GM12878 (cell line): ENCODE results near the gene ITGA11. TPM values are rescaled to one million over a fixed set of nuclear protein-coding genes. Genes with fewer than 3 reads are reported as not detected.

Experiments used
- ATAC-seq: fragments of 200-7000 bp; cut with Tn5 transposase; 3 replicates; pipeline ENCODE4 v1.9.1; 2020; ENCODE audit warnings: mild to moderate bottlenecking, moderate library complexity
- BruUV-seq: library from RNA; stranded (reverse); fragments of 400-500 nt; replicated peaks from 2 replicates; lab custom pipeline; 2021; lab: Mats Ljungman, UMichigan
- CTCF ChIA-PET: fragments of 300-600 bp; sonication (Branson Sonifier 250); formaldehyde crosslinking; extraction: SDS; loops from one replicate; lab custom pipeline; 2021; ENCODE audit warnings: inconsistent platforms; lab: Yijun Ruan, JAX
- POLR2A ChIA-PET: fragments of 350-600 bp; formaldehyde crosslinking; extraction: SDS; loops from one replicate; lab custom pipeline; 2021; ENCODE audit warnings: inconsistent platforms; lab: Charles Lee
- RAD21 ChIA-PET: fragments of 300-600 bp; sonication (Branson Sonifier 250); formaldehyde crosslinking; loops from one replicate; lab custom pipeline; 2023; ENCODE audit warnings: antibody characterized with exemption; ENCODE audit not compliant: unreplicated experiment; lab: Charles Lee
- SMC1A ChIA-PET: fragments of 300-600 bp; sonication (Branson Sonifier 250); formaldehyde crosslinking; loops from one replicate; lab custom pipeline; 2023; ENCODE audit not compliant: unreplicated experiment, uncharacterized antibody; lab: Charles Lee
- DNase-seq: peaks from one replicate; pipeline ENCODE4 v3.0.0-alpha.2; 2011; ENCODE audit warnings: low read depth, low spot score
- FAIRE-seq: peaks from 3 replicates; lab custom pipeline; 2011; peaks lifted over from hg19 to GRCh38; lab: Jason Lieb, UNC
- H2AFZ ChIP-seq: 2 replicates; pipeline ENCODE4 v1.6.0; 2011; ENCODE audit warnings: low read depth, low read length, control low read depth; ENCODE audit not compliant: control insufficient read depth
- H3K27ac ChIP-seq: 2 replicates; pipeline ENCODE4 v1.5.1; 2011; ENCODE audit warnings: control low read depth; ENCODE audit not compliant: control insufficient read depth, insufficient read depth
- H3K27me3 ChIP-seq, 2 experiments: replicated peaks in 1 of 2; 2 replicates each; pipeline versions ENCODE4 v1.6.0 to v1.6.1; 2011; ENCODE audit warnings: low read length in 1 of 2; ENCODE audit not compliant: control insufficient read depth in 2 of 2, insufficient read depth in 2 of 2
- H3K36me3 ChIP-seq, 2 experiments: 2 replicates each; pipeline ENCODE4 v1.5.1; 2011; ENCODE audit warnings: low read length in 1 of 2; ENCODE audit not compliant: control insufficient read depth in 2 of 2, insufficient read depth in 2 of 2
- H3K4me1 ChIP-seq: 2 replicates; pipeline ENCODE4 v1.6.1; 2011; ENCODE audit warnings: mild to moderate bottlenecking, low read length, moderate library complexity, mixed read lengths; ENCODE audit not compliant: control insufficient read depth, insufficient read depth
- H3K4me2 ChIP-seq: 2 replicates; pipeline ENCODE4 v1.6.0; 2011; ENCODE audit warnings: control low read depth; ENCODE audit not compliant: control insufficient read depth, insufficient read depth
- H3K4me3 ChIP-seq: fragments of 200-600 bp; sonication (generic); 2 replicates; pipeline ENCODE4 v1.5.1; 2016
- H3K79me2 ChIP-seq: 2 replicates; pipeline ENCODE4 v1.6.0; 2011; ENCODE audit warnings: low read length; ENCODE audit not compliant: control insufficient read depth, insufficient read depth
- H3K9ac ChIP-seq: 2 replicates; pipeline ENCODE4 v1.8.0; 2011; ENCODE audit warnings: low read length, control low read depth, mixed read lengths; ENCODE audit not compliant: control insufficient read depth, insufficient read depth
- H3K9me3 ChIP-seq: replicated peaks from 3 replicates; pipeline ENCODE4 v1.5.1; 2011; ENCODE audit warnings: mild to moderate bottlenecking, low read length; ENCODE audit not compliant: control insufficient read depth, insufficient read depth
- H4K20me1 ChIP-seq: 2 replicates; pipeline ENCODE4 v1.6.0; 2011; ENCODE audit not compliant: control insufficient read depth, insufficient read depth
- GATAD2B ChIP-seq: fragments of 450-650 bp; conservative IDR thresholded peaks from 2 replicates; pipeline ENCODE4 v1.6.1; 2017; ENCODE audit warnings: low read depth, mild to moderate bottlenecking, moderate library complexity
- MXI1 ChIP-seq: fragments of 150-350 bp; IDR thresholded peaks from 2 replicates; pipeline ENCODE4 v1.6.1; 2011; ENCODE audit warnings: low read depth, mild to moderate bottlenecking, inconsistent platforms, low read length, improper control_type of control experiment
- ZBTB33 ChIP-seq: fragments of 450-650 bp; IDR thresholded peaks from 2 replicates; pipeline ENCODE4 v1.6.1; 2017; ENCODE audit warnings: mild to moderate bottlenecking
- WGBS: methylation state at CpG from one replicate; pipeline ENCODE4 v1.1.6; 2016; ENCODE audit warnings: low lambda C conversion rate; ENCODE audit not compliant: insufficient replicate concordance, insufficient coverage; ENCODE audit errors: missing lambda C conversion rate; 5-methylcytosine and 5-hydroxymethylcytosine counted together
- in situ Hi-C: fragments of 300-500 bp; cut with MboI; formaldehyde crosslinking; loops from 9 replicates; pipeline ENCODE4 v1.14.3; 2018; ENCODE audit warnings: mixed read lengths
- intact Hi-C: fragments of 100-400 bp; cut with micrococcal nuclease; formaldehyde crosslinking; loops from one replicate; pipeline ENCODE4 v1.14.2; 2022; ENCODE audit not compliant: unreplicated experiment
- polyA plus RNA-seq, 11 experiments: library from polyadenylated mRNA; depleted of rRNA in 4 of 11; unstranded in 6 of 11; stranded (reverse) in 5 of 11; fragments of >200 nt; fragmentation: Nextera tagmentation in 4 of 11; fragmentation: Illumina TruSeq in 1 of 11; extraction: Ambion mirVana in 4 of 11; extraction: Trizol in 1 of 11; gene quantifications; 1 replicate in 1 of 11; 2 replicates in 10 of 11; pipeline versions ENCODE4 v1.2.1 to v1.2.3, GENCODE V29; 2011 to 2016; ENCODE audit warnings: inconsistent platforms in 2 of 11, missing spikeins in 2 of 11, low read depth in 1 of 11
- total RNA-seq, 4 experiments: library from RNA; depleted of rRNA in 3 of 4; stranded (reverse); fragments of >200 nt in 3 of 4; fragmentation: Illumina TruSeq in 1 of 4; extraction: Trizol in 1 of 4; gene quantifications; 2 replicates each; pipeline versions ENCODE4 v1.2.1 to v1.2.3, GENCODE V29; 2013 to 2021

Gene ITGA11
- total and polyA plus RNA-seq, 10 of the 15 experiments (the other 5 are each of a cell fraction or from before 2014, with no cell fraction given), result under 0.01 to 0.36 (median 0.13) TPM; not detected in 1

- Histone ChIP-seq H3K4me3 (no peak overlapping the region), H2AFZ (no peak overlapping the region), H3K36me3 (no peaks in the 10 kb centered on the region), H3K79me2 (no peaks in the 10 kb centered on the region), H3K27ac (no peak overlapping the region), H3K27me3 (no peaks in the 10 kb centered on the region; a peak in 2 of 4 replicates), H4K20me1 (no peaks in the 10 kb centered on the region), H3K9ac (no peak overlapping the region), H3K9me3 (no peaks in the 10 kb centered on the region), H3K4me2 (no peak overlapping the region), H3K4me1 (no peaks in the 10 kb centered on the region)
- ChIA-PET CTCF (interaction anchor here (1.7 kb wide), 1 partner anchor 12 kb away, joined by 11 read pairs; no protein-coding TSS in a partner anchor), SMC1A (interaction anchor here (1.1 to 1.4 kb wide), 2 partner anchors 18 to 42 kb away, joined by 4 read pairs; no protein-coding TSS in a partner anchor), POLR2A (no interaction called here), RAD21 (interaction anchor here (1.3 kb wide), 1 partner anchor 12 kb away, joined by 3 read pairs; no protein-coding TSS in a partner anchor)
- ATAC-seq (no peak), FAIRE-seq (no peak), DNase-seq (no peak)
- TF ChIP-seq MXI1 (no peak), ZBTB33 (no peak), GATAD2B (no peak)
- intact Hi-C loops, result no loop called here
- in situ Hi-C loops, result no loop called here
- WGBS, result 54% methylated on average over 2 of the region's 2 CpGs
- BruUV-seq, result no TSS peak
Measured at GRCh38 chr15:68264282-68264681, 167.7 kb downstream of the ITGA11 start.
